GM12873 (cell line): ENCODE measurements around the gene LCN12.

Source experiments
- CTCF ChIP-seq: IDR thresholded peaks from 2 replicates; pipeline ENCODE4 v1.5.1; 2012; ENCODE audit warnings: low read depth, mild to moderate bottlenecking, moderate library complexity, low read length, control low read depth; ENCODE audit not compliant: insufficient read depth; ENCODE audit errors: missing control alignments

The LCN12 gene

GRCh38 chr9:136947955-136948510 lies 4.0 kb upstream of the LCN12 start:
- TF ChIP-seq CTCF: peak; percentile 68

- no peak for TF ChIP-seq CTCF
Observed at GRCh38 chr9:136949239-136949816, 2.7 kb upstream of the LCN12 start.

- peak; percentile 41 for TF ChIP-seq CTCF
Observed at GRCh38 chr9:136949817-136950655, 2.0 kb upstream of the LCN12 start.

- no peak for TF ChIP-seq CTCF
Observed at GRCh38 chr9:136950656-136951276, 1.3 kb upstream of the LCN12 start.

- no peak for TF ChIP-seq CTCF
Observed at GRCh38 chr9:136952321-136952850, 313 bp downstream of the LCN12 start.

- TF ChIP-seq CTCF: no peak
Observed at GRCh38 chr9:136952876-136953770, 1.1 kb downstream of the LCN12 start.
